Measurements from ENCODE around the gene RAD54L2.
"Not testable (repeated sequence)": the region's sequence is repeated elsewhere in the genome, so short reads cannot be mapped to it uniquely, and the experiment has no call there.

Gene RAD54L2, protein sequence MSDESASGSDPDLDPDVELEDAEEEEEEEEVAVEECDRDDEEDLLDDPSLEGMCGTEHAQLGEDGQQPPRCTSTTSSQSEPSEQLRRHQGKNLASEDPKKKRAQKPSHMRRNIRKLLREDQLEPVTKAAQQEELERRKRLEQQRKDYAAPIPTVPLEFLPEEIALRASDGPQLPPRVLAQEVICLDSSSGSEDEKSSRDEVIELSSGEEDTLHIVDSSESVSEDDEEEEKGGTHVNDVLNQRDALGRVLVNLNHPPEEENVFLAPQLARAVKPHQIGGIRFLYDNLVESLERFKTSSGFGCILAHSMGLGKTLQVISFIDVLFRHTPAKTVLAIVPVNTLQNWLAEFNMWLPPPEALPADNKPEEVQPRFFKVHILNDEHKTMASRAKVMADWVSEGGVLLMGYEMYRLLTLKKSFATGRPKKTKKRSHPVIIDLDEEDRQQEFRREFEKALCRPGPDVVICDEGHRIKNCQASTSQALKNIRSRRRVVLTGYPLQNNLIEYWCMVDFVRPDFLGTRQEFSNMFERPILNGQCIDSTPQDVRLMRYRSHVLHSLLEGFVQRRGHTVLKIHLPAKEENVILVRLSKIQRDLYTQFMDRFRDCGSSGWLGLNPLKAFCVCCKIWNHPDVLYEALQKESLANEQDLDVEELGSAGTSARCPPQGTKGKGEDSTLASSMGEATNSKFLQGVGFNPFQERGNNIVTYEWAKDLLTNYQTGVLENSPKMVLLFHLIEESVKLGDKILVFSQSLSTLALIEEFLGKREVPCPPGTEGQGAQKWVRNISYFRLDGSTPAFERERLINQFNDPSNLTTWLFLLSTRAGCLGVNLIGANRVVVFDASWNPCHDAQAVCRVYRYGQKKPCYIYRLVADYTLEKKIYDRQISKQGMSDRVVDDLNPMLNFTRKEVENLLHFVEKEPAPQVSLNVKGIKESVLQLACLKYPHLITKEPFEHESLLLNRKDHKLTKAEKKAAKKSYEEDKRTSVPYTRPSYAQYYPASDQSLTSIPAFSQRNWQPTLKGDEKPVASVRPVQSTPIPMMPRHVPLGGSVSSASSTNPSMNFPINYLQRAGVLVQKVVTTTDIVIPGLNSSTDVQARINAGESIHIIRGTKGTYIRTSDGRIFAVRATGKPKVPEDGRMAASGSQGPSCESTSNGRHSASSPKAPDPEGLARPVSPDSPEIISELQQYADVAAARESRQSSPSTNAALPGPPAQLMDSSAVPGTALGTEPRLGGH (N-terminal part only)

DNA sequence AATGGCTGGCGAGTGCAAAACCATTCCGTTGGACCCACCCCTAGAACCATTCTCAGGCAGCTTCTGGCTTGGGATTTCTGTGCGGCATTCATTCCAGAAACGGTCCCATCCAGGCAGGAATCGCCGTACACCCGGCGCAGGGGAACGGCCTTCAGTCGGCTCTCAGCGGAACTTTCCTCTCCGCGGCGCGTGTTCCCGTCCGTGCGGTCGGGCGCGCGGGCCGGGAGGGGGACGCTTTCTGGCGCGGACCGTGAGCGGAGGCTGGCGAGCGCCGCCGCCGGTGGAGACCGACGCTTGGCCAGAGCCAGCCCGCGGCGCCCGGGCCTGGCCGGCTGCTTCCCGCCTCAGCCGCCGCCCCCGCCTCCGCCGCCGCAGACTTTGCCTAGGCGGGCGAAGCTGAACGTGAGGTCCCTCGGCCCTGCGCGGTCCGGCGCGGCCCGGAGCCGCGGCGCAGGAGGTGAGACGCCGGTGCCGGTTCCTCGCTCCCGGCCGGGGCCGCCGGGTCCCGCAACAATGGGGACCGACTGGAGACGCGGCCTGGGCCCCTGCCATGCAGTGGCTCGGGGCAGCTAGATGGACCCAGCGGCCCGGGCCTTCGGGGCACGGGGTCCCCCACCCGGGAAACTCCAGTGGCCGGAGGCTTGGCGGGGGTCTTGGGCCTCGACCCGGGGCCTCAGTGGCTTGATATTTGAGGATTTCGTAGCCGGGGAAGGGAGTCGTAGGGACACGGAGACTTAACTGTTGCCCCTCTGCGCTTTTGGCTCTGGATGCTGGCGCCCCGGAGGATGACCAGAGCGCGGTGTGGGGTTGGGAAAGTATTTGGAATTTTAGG lies at the start of gene RAD54L2:
Gene RAD54L2 (plus strand): TSS at position 261 of the 832 bp plus-strand sequence. CDS start 51,702 bp downstream, outside the sequence.
- DNase-seq: peak; percentile 90 to 91

DNA sequence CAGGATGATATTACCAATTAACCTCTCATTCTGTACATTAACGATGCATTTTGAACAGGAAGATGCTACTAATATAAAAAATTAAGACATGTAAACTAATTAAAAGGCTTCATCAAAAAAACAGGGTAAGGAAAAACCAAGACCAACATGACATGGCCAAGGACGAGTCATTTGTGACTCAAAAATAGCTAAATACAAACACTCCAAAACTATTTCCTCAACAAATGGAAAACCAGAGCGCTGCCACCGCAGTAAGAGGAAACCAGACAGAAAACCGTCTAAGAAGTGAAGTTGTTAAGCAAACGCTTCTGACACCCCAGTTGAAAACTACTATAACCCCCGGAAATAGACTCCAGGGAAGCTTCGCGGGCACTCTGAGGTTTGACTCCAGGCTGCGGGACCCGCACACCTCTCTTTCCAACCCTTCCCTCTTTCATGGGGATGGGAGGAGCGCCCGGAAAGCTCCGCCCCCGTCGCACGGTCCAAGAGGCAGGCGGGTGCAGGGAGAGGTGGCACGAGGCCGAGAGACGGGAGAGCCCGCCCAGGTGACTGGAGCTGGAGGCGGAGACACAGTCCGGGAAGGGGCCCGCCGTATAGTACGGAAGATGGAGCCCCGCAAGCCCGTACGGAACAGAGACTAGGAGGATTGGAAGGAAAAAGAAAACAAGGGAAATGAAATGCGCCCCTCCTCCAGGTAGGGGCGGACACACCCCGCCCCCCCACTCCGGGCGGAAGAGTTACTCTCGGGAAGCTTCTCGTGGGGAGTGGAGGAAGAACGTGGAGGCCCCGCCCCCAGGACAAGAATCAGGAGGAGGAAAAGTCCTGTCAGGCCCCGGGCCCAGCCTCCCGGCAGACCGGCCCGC lies 39.4 kb upstream of the RAD54L2 start:
- peak; percentile 93 to 94 for DNase-seq

DNA sequence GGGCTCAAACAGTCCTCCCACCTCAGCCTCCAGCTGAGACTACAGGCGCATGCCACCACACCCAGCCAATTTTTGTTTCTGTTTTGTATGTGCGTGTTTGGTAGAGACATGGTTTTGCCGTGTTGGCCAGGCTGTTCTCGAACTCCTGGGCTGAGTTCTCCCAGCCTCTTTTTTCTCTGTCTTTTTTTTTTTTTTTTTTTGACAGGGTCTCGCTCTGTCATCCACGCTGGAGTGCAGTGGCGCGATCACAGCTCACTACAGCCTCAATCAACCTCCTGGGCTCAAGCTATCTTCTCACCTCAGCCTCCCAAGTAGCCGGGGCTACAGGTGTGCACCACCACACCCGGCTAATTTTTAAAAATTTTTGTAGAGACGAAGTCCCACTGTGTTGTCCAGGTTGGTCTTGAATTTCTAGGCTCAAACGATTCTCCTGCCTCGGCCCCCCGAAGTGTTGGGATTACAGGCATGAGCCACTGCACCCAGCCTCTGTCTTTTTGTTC lies 37.8 kb upstream of the RAD54L2 start:
- peak; percentile 23 to 33 for DNase-seq

DNA sequence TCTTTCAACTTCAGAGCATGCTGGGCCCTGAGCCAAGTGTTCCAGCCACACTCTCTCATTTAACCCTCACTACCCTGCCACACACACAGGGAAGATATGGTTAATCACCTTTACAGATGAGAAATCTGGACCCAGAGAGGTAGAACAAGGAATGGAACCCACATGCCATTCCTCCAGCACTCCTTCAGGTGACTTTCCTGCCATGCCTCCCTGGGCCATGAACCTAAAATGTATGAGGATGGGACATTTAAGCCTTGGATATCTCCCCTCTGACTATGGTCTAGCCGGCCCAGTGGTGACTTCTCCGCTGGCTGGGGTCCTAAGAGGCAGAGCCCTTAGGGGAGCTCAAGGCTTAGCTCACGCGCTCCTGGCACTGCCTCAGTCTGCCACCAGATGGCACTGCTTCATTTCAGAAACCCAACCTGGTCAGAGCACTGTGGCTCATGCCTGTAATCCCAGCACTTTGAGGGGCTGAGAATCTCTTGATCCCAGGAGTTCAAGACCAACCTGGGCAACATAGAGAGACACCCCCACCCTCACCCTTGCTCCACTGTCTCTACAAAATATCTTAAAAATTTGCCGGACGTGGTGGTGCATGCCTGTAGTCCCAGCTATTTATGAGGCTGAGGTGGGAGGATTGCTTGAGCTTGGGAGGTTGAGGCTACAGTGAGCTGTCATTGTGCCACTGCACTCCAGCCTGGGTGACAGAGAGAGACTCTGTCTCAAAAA lies 36.5 kb upstream of the RAD54L2 start:
- DNase-seq: peak; percentile 91

DNA sequence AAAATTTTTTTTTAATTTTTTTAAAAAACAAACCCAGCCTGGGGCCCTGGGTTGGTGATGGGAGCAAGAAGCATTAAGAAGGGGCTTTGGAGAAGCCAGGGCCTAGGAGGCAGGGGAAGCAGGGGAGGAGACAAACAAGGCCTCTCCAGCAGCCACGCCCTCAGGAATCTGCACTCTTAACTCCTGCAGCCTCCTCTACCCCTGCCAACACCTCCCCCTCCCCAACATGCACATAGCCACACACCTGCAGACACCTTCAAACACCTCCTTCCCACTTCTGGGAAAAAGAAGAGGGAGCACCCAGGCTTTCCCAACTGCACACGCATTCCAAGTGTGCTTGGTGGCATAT lies 36.0 kb upstream of the RAD54L2 start:
- no peak for DNase-seq

DNA sequence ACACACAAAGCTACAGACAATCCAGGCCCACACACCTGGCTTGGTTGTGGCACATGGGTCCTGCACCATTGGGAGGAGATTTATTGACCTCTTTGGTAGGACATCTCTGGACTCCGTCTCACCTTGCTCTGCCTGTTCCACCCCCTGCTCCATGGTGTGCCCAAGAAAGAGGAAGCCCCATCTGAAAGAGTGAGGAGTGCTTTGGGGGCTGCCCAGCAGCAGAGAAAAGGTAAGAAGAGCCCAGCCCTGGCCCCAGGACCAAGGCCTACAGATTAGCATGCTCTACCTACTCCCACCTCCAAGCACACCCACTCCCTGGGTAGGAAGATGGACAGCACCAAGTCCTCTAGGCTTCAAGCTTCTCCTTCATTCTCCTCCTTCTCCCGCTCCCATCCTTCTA lies 35.5 kb upstream of the RAD54L2 start:
- DNase-seq: no peak

DNA sequence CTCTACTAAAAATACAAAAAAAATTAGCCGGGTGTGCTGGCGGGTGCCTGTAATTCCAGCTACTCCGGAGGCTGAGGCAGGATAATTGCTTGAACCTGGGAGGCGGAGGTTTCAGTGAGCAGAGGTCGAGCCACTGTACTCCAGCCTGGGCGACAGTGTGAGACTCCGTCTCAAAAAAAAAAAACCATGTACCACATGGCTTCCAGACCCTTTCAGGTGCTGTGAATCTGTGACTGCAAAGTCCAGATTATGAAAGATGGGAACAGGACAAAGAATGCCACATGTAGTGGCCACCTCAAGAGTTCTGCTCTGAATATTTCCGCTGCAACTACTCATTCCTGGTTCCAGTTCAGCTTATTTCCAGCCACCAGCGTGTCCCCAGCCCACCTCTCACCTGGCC lies 30.3 kb upstream of the RAD54L2 start:
- no peak for DNase-seq

DNA sequence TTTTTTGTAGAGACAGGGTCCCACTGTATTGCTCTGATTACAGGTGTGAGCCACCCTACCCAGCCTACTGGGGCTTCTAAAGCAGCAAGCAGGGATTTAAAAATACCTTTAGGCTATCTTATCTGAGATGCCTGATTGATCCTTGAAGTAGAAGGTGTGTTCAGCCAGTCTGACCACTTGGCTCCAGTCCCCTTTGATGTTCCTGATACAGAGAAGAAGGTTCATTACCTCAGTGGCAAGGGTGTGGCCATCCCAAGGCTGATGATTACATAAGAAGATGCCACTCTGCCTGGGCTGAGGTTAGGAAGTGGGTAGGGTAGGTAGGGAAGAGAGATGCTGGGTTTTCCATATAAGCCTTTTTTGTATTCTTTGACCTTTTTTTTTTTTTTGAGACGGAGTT lies 27.5 kb upstream of the RAD54L2 start:
- DNase-seq: no peak

DNA sequence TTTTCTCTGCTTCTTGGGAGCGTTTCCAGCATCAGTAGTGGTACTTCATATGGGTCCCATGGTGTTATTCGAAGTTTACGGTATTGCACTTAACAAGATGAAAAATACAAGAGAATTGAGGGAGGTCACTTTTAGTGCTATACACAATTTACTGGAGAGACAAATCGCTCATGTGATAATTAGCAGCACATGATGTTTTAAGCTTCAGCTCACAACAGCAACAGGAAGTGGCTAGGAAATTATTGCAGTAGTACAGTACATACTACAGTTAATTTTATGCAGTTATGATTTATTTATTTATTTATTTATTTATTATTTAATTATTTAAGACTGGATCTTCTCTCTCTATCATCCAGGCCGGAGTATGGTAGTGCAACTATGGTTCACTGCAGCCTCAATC lies 24.3 kb upstream of the RAD54L2 start:
- DNase-seq: no peak

DNA sequence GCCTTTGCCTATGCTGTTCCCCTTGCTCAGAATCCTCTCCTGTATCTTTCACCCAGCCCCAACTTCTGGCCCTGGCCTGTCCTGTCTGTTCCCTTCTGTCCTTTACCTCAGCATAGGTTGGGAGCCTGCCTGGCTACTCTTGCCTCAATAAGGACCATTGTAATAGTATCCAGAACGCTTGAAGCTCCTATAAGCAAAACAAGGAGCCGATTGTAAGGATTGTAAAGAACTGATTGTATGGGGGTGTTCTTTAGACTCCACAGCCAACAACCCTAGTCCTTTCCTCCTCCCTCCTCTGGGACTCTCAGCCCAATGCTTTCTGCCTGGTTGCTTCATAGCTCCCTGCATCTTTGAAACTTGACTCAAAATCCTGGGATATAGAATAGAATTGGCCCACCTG lies 18.7 kb upstream of the RAD54L2 start:
- DNase-seq: no peak

DNA sequence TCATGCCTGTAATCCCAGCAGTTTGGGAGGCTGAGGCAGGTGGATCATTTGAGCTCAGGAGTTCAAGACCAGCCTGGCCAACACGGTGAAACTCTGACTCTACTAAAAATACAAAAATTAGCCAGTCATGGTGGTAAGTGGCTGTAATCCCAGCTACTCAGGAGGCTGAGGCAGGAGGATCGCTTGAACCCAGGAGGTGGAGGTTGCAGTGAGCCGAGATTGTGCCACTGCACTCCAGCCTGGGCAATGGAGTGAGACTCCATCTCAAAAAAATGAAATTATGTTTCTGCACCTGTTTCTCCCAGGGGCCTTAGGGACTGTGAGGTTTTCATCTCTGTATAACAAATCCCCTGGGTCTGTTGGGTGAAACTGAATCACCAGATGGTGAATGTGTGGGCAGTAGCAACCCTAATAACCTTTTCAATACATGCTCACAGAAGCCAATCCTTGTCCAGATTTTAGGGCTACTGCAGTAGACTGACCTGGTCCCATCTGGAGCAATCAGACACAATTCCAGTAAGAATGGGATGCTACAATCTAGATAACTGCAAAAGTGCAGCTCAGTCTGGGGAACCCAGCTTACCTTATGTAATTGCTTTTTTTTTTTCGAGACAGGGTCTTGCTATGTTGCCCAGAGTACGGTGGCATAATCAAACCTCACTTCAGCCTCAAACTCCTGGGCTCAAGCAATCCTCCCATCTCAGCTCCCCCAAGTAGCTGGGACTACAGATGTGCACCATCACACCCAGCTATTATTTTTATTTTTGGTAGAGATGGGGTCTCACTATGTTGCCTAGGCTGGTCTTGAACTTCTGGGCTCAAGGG lies 17.4 kb upstream of the RAD54L2 start:
- not testable (repeated sequence) for DNase-seq

DNA sequence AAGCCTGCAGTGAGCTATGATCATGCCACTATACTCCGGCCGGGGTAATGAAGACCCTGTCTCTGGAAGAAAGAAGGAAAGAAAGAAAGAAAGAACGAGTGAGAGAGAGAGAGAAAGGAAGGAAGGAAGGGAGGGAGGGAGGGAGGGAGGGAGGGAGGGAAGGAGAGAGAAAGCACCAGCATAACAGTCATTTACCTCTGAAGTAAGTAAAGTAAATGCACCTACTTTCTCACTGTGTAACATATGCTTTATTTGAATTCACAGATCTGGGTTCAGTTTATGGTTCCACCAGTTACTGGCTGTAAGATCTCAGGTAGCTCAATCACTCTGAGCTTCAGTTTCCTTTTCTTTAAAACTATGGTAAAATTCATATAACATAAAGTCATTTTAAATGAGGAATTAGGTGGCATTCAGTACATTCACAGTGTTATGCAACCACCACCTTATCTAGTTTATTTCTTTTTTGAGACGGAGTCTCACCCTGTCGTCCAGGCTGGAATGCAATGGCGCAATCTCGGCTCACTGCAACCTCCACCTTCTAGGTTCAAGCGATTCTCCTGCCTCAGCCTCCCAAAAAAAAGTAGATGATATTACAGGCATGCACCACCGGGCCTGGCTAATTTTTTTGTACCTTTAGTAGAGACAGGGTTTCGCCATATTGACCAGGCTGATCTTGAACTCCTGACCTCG lies 16.1 kb upstream of the RAD54L2 start:
- no peak for DNase-seq

DNA sequence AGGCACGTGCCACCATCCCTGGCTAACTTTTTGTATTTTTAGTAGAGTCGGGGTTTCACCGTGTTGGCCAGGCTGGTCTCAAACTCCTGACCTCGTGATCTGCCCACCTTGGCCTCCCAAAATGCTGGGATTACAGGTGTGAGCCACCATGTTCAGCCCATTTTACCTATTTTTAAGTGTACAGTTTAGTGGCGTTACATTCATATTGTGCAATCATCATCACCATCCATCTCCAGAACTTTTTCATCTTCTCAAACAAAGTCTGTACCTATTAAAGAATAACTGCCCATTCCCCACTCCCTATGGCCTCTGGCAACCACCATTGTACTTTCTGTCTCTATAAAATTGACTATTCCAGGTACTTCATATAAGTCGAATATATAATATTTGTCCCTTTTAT lies 13.6 kb upstream of the RAD54L2 start:
- not testable (repeated sequence) for DNase-seq

DNA sequence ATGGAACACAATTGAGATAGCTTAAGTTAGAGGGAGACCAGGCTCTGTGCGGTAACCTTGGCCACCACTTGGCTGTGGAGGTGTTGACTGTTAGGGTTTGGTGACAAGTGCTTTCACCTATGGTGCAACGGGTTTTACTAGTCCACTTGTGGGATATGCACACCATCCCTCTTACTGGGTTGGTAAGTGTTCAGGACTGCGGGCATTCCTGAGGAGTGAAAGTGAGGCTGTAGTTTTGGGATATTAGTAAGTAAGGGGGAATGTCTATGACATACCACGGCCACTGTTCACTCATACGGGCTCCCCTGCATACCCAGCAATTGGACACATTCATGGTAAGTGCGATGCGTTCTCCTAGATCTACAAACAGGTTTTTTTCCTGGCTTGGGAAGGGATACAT lies 8.0 kb upstream of the RAD54L2 start:
- DNase-seq: no peak

DNA sequence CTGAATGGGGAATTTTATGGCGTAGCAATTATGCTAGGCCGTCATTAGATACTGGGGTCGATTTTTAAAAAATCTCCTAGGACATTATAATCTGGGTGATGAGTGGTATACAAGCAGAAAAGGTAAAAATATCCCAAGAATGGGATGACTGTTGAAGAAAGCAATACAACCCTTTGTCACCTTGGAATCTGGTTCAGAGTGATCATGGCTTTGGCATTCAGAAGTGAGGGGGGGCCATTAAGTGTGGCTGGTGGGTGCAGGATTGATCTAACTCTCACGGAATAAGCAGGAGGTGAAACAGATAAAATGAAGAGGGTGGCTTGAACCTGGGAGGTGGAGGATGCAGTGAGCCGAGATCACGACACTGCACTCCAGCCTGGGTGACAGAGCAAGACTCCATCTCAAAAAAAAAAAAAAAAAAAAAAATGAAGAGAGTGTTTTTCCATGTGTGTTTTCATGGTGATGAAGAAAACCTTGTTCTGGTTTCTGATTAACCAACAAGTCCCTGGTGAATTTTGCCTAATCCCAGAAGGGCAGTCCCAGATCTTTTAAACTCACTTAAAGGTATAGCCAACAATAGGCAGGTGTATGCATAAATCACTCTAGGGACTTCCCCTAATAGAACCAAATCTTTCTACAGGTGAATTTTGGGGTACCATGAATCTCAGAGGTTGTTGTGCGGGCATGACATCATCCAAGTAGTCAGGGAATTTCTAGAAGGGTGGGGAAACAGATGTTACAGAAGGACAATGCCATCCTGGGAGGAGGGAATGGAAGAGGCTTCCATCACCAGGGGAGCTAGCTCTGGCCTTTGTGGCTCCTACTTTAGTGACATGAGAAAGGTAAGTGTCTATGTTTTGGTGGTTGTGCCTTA lies 3.1 kb upstream of the RAD54L2 start:
- DNase-seq: no peak

DNA sequence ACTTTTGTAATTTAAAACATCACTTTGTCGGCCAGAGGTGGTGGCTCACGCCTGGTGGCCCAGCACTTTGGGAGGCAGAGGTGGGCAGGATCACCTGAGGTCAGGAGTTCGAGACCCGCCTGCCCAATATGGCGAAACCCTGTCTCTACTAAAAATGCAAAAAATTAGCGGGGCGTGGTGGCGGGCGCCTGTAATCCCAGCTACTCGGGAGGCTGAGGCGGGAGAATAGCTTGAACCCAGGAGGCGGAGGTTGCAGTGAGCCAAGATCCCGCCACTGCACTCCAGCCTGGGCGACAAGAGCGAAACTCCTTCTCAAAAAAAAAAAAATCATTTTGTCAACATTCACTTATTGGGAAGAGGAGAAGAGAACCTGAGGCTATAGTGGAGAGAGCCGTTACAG lies 888 bp upstream of the RAD54L2 start:
- peak in 1 of 2 experiments; percentile 20 for DNase-seq

DNA sequence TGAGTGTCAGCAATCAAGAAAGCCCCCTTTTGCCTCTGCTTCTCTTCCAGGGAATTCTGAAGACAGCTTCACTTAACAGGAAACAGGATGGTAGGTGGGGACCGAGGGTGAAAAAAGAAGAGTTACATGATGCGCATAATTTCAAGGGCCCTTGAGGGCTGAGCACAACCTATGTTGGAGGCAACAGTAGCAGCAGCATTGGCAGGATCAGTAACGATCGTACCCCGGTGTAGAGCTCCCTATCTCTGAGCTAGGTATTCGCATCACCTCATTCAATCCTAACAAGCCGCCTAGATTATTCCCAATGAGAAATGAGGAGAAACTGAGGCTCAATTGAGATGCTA lies 432 bp upstream of the RAD54L2 start:
- no peak for DNase-seq
